AG10803 (cell line): ENCODE results near the gene CFAP46.

Experiments used
- DNase-seq: peaks from one replicate; pipeline ENCODE4 v3.0.0; 2010; ENCODE audit warnings: low read depth
- H3K4me3 ChIP-seq: 2 replicates; pipeline ENCODE4 v1.5.1; 2011; ENCODE audit warnings: mild to moderate bottlenecking, low read length, control low read depth
- TF ChIP-seq, protein P1 (sequence below): conservative IDR thresholded peaks from 2 replicates; pipeline ENCODE4 v1.5.1; 2011; ENCODE audit warnings: mild to moderate bottlenecking, low read length, control low read depth, inconsistent platforms

CFAP46 gene

DNA sequence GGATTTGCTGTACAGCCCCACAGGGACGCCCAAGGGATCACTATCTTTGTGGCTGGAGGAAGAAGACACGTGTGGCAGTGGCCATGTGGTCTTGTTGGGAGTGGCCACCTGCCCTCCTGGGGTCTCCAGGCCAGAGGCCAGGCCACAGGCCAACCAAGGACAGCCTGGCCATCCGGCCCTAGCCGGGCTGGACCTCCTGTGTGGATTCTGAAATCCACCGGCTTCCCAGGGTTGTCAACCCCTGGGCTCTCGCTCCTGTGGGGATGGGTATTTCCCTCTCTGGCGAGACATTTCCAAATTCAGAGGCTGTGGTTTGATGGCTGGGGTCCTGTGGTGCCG is 31.5 kb upstream of the CFAP46 start:
- H3K4me3 ChIP-seq: no peak overlapping the region
- TF ChIP-seq, protein P1, sequence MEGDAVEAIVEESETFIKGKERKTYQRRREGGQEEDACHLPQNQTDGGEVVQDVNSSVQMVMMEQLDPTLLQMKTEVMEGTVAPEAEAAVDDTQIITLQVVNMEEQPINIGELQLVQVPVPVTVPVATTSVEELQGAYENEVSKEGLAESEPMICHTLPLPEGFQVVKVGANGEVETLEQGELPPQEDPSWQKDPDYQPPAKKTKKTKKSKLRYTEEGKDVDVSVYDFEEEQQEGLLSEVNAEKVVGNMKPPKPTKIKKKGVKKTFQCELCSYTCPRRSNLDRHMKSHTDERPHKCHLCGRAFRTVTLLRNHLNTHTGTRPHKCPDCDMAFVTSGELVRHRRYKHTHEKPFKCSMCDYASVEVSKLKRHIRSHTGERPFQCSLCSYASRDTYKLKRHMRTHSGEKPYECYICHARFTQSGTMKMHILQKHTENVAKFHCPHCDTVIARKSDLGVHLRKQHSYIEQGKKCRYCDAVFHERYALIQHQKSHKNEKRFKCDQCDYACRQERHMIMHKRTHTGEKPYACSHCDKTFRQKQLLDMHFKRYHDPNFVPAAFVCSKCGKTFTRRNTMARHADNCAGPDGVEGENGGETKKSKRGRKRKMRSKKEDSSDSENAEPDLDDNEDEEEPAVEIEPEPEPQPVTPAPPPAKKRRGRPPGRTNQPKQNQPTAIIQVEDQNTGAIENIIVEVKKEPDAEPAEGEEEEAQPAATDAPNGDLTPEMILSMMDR: no peak
- DNase-seq: no peak

GRCh38 chr10:132972986-132973902 is 30.9 kb upstream of the CFAP46 start:
- TF ChIP-seq, protein P1: no peak
- no peak overlapping the region for H3K4me3 ChIP-seq
- no peak for DNase-seq

- no peak overlapping the region for H3K4me3 ChIP-seq
- DNase-seq: no peak
- TF ChIP-seq, protein P1: no peak
These were observed 30.0 kb upstream of the CFAP46 start for GRCh38 chr10:132972149-132972985.

- TF ChIP-seq, protein P1: no peak
- no peak for DNase-seq
- no peak overlapping the region for H3K4me3 ChIP-seq
These were observed 29.2 kb upstream of the CFAP46 start for GRCh38 chr10:132971448-132972148.

GRCh38 chr10:132970641-132971438 is 28.5 kb upstream of the CFAP46 start:
- no peak overlapping the region for H3K4me3 ChIP-seq
- DNase-seq: no peak
- TF ChIP-seq, protein P1: no peak

DNA sequence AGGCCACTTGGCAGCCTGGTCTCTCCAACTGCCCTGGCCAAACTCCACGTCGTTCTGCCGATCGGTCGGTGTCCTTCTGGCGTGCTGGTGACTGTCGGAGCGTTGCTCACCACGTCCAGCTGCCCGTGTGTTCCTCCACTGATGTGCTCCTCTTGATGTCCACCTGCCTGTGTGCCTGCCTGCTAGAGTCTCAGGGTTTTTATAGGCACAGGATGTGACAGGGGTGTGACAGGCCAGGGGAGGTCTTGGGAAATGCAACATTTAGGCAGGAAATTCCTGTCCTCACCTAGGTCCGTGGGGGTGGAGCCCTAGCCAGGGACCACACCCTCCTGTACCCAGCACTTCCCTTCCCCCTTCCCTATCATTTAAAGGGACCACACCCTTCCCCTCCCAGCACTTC is 25.2 kb upstream of the CFAP46 start:
- TF ChIP-seq, protein P1: no peak
- H3K4me3 ChIP-seq: no peak overlapping the region
- no peak for DNase-seq
